Measurements from ENCODE around the gene PIK3C2G.

- TF ChIP-seq CTCF (conservative IDR thresholded peaks at IDR 0.05; ENCODE audit: low read length) (no peak), EZH2phosphoT487 (IDR thresholded peaks at IDR 0.05; ENCODE audit: borderline replicate concordance, low read depth, low read length) (no peak)
These were observed 320.1 kb downstream of the PIK3C2G start for GRCh38 chr12:18581232-18581962.
